HG02840 (cell line): ENCODE results near the gene RDM1.
"Not testable (repeated sequence)": the region's sequence is repeated elsewhere in the genome, so short reads cannot be mapped to it uniquely, and the experiment has no call there.

Experiments
- ATAC-seq: cut with Tn5 transposase; IDR thresholded peaks from one replicate; pipeline ENCODE4 v1.9.1; 2021; ENCODE audit warnings: mild to moderate bottlenecking, moderate library complexity, moderate number of reproducible peaks; ENCODE audit not compliant: unreplicated experiment, low FRiP score

The RDM1 gene

DNA sequence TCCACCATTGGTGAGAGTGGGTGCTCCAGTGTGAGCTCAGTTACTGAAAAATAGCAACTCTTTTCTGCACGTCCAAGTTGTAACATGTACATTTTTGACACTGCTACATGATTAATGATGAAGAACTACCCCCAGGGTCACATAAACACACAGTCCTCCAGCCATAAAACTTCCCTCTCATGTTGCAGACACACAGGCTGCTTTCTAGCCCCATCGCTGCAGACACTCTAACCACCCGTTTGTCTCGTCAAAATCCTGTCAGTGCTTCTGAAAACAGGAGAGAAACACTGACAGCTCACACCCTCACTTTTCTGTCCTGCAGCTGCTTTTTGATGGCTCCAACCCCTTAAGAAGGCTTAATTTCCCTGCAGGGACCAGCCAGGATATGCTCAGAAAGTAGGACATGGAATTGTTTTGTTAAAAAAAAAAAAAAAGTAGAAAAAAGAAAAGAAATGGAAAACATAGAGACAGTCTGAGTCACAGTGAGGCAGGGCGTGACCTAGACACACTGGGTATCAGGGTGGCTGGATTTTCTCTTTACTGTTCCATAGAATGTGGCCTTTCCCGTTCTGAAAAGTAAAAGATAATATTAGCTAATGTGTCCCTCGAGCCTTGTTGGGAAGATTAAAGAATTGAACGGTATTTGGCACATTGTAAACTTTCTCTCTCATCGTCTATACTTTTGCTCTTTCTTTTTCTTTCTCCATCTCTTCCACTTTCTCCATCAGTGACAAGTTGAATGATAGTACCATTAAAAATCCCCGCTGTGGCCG is 29.7 kb downstream of the RDM1 start:
- no peak for ATAC-seq

GRCh38 chr17:35900280-35900679 is 30.3 kb downstream of the RDM1 start:
- no peak for ATAC-seq

GRCh38 chr17:35898283-35899070 is 32.1 kb downstream of the RDM1 start:
- no peak for ATAC-seq

GRCh38 chr17:35897772-35898171 is 32.8 kb downstream of the RDM1 start:
- not testable (repeated sequence) for ATAC-seq

DNA sequence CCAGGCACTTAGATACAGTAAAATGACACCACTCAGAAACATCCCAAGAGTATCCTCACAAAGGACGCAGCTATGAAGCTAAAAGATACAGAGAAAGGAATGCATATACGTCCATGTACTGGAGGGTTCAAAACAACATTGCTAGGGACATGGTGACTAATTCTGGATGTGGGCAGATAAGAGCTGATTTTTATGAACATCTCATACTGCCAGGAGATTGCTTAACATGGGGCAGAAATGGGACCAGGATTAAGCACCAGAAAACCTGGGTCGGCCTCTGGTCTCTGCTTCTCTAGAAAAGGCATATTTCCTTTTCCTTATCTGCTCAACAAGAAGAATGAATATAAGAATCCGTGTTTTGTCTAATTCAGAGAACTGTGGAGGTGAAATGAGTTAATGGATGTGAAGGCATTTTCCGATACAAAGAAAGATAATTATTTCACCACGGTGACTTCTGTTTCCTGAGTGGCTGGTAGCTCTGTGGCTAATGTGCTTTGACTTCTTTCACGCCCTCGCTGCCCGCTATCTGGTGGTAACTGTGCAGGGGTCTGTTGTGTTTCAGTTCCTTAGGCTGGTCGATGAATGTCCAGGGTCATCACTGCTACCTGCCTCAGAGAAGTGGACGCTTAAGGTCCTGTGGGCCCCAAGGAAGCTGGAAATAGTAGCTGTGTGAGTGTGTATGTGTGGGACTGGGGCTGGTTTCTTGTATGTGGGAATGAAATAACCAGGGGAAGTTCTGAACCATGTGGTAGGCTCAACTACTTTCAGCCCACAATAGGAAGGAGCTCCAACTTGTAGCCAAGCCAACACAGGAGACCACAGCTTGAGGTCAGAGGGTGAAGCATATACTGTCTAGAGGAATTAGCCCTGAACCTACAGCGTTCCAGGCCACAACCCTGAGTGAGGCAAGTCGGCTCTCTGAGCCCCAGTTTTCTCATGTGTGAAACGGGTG is 34.7 kb downstream of the RDM1 start:
- ATAC-seq, result no peak

DNA sequence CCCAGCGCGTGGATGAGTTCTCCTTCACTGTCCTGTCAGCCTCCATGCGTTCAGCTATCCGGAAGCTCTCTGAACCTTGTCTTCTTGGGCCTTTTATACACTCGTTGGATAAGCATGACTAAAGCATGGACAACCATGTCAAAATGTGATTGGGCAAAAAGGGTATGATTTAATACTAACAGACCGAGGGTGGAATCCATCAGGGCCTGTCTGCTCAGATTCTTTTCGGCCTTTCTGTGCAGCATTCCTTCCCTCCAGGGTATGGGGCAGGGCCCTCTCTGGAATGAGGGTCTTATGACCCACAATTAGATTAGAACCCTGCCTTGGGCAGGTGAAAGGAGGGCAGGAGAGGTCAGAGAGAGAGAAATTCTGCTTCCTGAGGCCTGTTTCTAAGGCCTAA is 36.4 kb downstream of the RDM1 start:
- no peak for ATAC-seq

GRCh38 chr17:35893751-35894150 is 36.8 kb downstream of the RDM1 start:
- ATAC-seq, result no peak

GRCh38 chr17:35892091-35893035 is 38.2 kb downstream of the RDM1 start:
- no peak for ATAC-seq

DNA sequence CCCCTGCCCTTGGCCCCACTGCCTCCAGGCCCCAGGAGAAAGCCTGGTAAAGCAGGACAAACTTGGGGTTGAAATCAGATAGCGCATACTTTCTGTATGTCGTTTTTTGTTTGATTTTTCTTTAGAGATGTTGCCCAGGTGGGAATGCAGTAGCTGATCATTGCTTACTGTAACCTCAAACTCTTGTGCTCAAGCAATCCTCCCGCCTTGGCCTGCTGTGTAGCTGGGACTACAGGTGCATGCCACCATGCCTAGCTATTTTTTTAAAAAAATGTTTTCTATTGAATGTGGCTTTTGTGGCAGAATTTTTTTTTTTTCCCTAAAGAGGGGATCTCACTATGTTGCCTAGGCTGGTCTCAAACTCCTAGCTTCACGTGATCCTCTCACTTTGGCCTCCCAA is 39.3 kb downstream of the RDM1 start:
- no peak for ATAC-seq

GRCh38 chr17:35890774-35891155 is 39.8 kb downstream of the RDM1 start:
- ATAC-seq, result no peak

- no peak for ATAC-seq
Observed at GRCh38 chr17:35889818-35890773, 40.5 kb downstream of the RDM1 start.

DNA sequence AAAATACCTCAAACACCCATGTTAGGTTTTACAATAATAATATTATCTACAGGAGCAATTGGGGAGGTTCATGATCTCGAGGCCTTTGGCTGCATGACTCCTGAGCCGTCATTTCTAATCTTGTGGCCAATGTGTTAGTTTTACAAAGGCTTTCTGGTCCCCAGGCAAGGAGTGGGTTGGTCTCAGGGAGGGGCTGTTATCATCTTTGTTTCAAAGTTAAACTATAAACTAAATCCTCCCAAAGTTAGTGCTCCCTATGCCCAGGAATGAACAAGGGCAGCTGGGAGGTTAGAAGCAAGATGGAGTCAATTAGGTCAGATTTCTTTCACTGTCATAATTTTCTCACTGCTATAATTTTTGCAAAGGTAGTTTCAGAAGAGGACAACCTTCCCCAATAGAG is 41.3 kb downstream of the RDM1 start:
- ATAC-seq, result no peak

DNA sequence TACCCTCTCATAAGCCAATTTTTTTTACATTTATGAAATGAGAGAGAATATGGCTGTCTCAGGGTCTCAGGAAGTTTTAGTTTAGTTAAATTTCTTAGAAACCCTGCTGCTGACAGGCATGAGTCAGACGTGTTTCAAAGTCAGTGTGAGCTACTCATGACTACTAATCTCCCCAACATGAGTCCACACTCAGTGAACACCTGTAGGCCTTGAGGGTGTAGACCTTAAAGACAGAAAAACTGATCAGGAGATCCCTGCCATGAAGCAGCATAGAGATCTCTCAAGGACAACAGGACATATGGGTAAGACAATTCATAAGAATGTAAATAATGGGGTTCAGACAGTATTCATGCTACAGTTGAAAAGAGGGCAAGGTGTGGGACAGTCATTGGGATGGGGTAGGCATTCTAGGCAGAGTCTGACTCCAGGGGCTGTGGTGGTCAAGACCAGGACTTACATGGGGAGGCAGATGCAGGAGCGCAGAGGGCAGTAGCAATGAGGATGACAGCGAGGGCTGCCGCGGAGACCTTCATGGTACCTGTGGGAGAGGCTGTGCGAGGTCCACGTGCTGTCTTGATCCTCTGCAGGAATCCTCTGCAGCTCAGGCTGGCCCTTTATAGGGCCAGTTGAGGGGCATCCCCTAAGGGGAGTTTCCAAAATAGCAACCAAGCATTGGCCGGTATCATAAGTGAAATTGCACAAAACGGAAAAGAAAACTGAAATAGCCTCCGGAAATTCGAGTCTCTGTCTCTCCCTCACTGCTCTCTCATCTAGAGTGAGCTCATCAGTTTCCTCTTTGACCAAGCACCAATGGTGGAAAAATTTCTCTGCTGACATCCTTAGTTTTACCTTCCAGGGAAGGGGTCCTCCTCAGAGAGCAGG is 50.6 kb downstream of the RDM1 start, which contains the start of gene CCL5:
CCL5 (minus strand) TSS at position 588 of the 882 bp plus-strand sequence.
- ATAC-seq, result peak; percentile 82

- no peak for ATAC-seq
Observed at GRCh38 chr17:35878361-35878760, 52.2 kb downstream of the RDM1 start.

GRCh38 chr17:35877345-35878029 is 53.1 kb downstream of the RDM1 start:
- no peak for ATAC-seq

GRCh38 chr17:35876534-35876933 is 54.0 kb downstream of the RDM1 start:
- ATAC-seq, result no peak

GRCh38 chr17:35875800-35876139 is 54.8 kb downstream of the RDM1 start:
- no peak for ATAC-seq
